HCT116 (cell line): ENCODE results near the gene SERINC5. TPM values are rescaled to one million over a fixed set of nuclear protein-coding genes. Genes with fewer than 3 reads are reported as not detected.

Source experiments
- ATAC-seq: fragments of 200-7000 bp; cut with Tn5 transposase; 2 replicates; pipeline ENCODE4 v1.9.1; 2020; ENCODE audit warnings: mild to moderate bottlenecking, moderate library complexity
- BruUV-seq: library from RNA; stranded (reverse); fragments of 400-500 nt; replicated peaks from 2 replicates; lab custom pipeline; 2021; lab: Mats Ljungman, UMichigan
- CTCF ChIA-PET: fragments of 300-600 bp; sonication (Branson Sonifier 250); formaldehyde crosslinking; loops from one replicate; lab custom pipeline; 2021; ENCODE audit warnings: antibody characterized with exemption; lab: Charles Lee
- POLR2A ChIA-PET: fragments of 300-600, 350-600 bp; sonication (Branson Sonifier 250); formaldehyde crosslinking; loops from one replicate; lab custom pipeline; 2021; ENCODE audit warnings: antibody characterized with exemption; lab: Charles Lee
- RAD21 ChIA-PET, 2 experiments: fragments of 300-600 bp; sonication (Branson Sonifier 250); formaldehyde crosslinking; loops; one replicate each; lab custom pipeline; 2023; ENCODE audit warnings: low total read pairs in 2 of 2; ENCODE audit not compliant: uncharacterized antibody in 2 of 2, unreplicated experiment in 2 of 2, low non-redundant PET in 1 of 2; lab: Charles Lee
- DNase-seq: peaks from one replicate; pipeline ENCODE4 v3.0.0-alpha.2; 2010; ENCODE audit warnings: low read depth, low spot score
- H2AFZ ChIP-seq: fragments of 200-600 bp; shearing (Covaris generic), sonication (generic); 2 replicates; pipeline ENCODE4 v1.6.1; 2017; ENCODE audit warnings: low read depth, mixed run types, mixed read lengths, antibody characterized with exemption, low read length; ENCODE audit not compliant: poor library complexity, severe bottlenecking
- H3K27ac ChIP-seq: 2 replicates; pipeline ENCODE4 v1.5.1; 2012; ENCODE audit warnings: low read depth, low read length
- H3K27me3 ChIP-seq: fragments of 200-600 bp; sonication (generic); 2 replicates; pipeline ENCODE4 v1.6.1; 2016; ENCODE audit warnings: mixed run types, low read length, mixed read lengths; ENCODE audit not compliant: insufficient read depth
- H3K36me3 ChIP-seq, 2 experiments: fragments of 200-500 bp in 1 of 2; fragments of 200-600 bp in 1 of 2; sonication (Bioruptor generic) in 1 of 2; sonication (generic) in 1 of 2; 2 replicates each; pipeline versions ENCODE4 v1.5.1 to v1.6.1; 2014 to 2016; ENCODE audit warnings: low read length in 2 of 2, inconsistent platforms in 1 of 2, mixed read lengths in 1 of 2, mixed run types in 1 of 2; ENCODE audit not compliant: insufficient read depth in 2 of 2, control insufficient read depth in 1 of 2
- H3K4me1 ChIP-seq, 2 experiments: fragments of 200-600 bp in 1 of 2; sonication (generic) in 1 of 2; 2 replicates each; pipeline versions ENCODE4 v1.5.1 to v1.6.1; 2012 to 2017; ENCODE audit warnings: low read length in 2 of 2, inconsistent platforms in 1 of 2, mild to moderate bottlenecking in 1 of 2, mixed read lengths in 1 of 2, mixed run types in 1 of 2, moderate library complexity in 1 of 2; ENCODE audit not compliant: insufficient read depth in 2 of 2, control insufficient read depth in 1 of 2
- H3K4me2 ChIP-seq: fragments of 200-600 bp; sonication (generic); 2 replicates; pipeline ENCODE4 v1.6.1; 2017; ENCODE audit warnings: mixed run types, low read length, mixed read lengths
- H3K4me3 ChIP-seq, 2 experiments: fragments of 200-600 bp in 1 of 2; sonication (generic) in 1 of 2; replicated peaks in 1 of 2; 2 replicates each; pipeline ENCODE4 v1.5.1; 2011 to 2016; ENCODE audit warnings: low read length in 2 of 2, control low read depth in 1 of 2, low read depth in 1 of 2, mild to moderate bottlenecking in 1 of 2, mixed read lengths in 1 of 2, mixed run types in 1 of 2
- H3K79me2 ChIP-seq: fragments of 200-600 bp; sonication (generic); 2 replicates; pipeline ENCODE4 v1.6.1; 2017; ENCODE audit warnings: mild to moderate bottlenecking, mixed run types, low read length, moderate library complexity, mixed read lengths; ENCODE audit not compliant: insufficient read depth
- H3K9ac ChIP-seq: fragments of 200-600 bp; sonication (generic); 2 replicates; pipeline ENCODE4 v1.6.1; 2016; ENCODE audit warnings: low read length, mixed read lengths
- H3K9me2 ChIP-seq: fragments of 200-600 bp; sonication (generic), shearing (Covaris generic); 2 replicates; pipeline ENCODE4 v1.6.1; 2017; ENCODE audit warnings: mixed run types, mild to moderate bottlenecking, moderate library complexity; ENCODE audit not compliant: insufficient read depth
- H3K9me3 ChIP-seq, 2 experiments: fragments of 200-500 bp in 1 of 2; fragments of 200-600 bp in 1 of 2; sonication (Bioruptor generic) in 1 of 2; sonication (generic) in 1 of 2; 2 replicates each; pipeline ENCODE4 v1.6.1; 2014 to 2017; ENCODE audit warnings: low read length in 2 of 2, mixed read lengths in 2 of 2, inconsistent platforms in 1 of 2, low read depth in 1 of 2, mild to moderate bottlenecking in 1 of 2, mixed run types in 1 of 2, moderate library complexity in 1 of 2; ENCODE audit not compliant: control insufficient read depth in 1 of 2, insufficient read depth in 1 of 2
- H4K20me1 ChIP-seq: fragments of 200-600 bp; sonication (generic), shearing (Covaris generic); 2 replicates; pipeline ENCODE4 v1.6.1; 2017; ENCODE audit warnings: mixed run types, mild to moderate bottlenecking, moderate library complexity; ENCODE audit not compliant: insufficient read depth
- CBX3 ChIP-seq: IDR thresholded peaks from 2 replicates; pipeline ENCODE4 v1.6.1; 2012; ENCODE audit warnings: low read depth
- CEBPB ChIP-seq: IDR thresholded peaks from 2 replicates; pipeline ENCODE4 v1.6.1; 2012; ENCODE audit warnings: low read depth
- EGR1 ChIP-seq: IDR thresholded peaks from 2 replicates; pipeline ENCODE4 v1.6.1; 2012; ENCODE audit warnings: low read depth
- ELF1 ChIP-seq: IDR thresholded peaks from 2 replicates; pipeline ENCODE4 v1.6.1; 2012; ENCODE audit warnings: low read depth, borderline replicate concordance
- EZH2 ChIP-seq: fragments of 200-600 bp; sonication (generic); IDR thresholded peaks from 2 replicates; pipeline ENCODE4 v1.6.1; 2017; ENCODE audit warnings: antibody characterized with exemption, mixed run types
- EZH2phosphoT487 ChIP-seq: fragments of 200-600 bp; IDR thresholded peaks from 2 replicates; pipeline ENCODE4 v1.6.1; 2018; ENCODE audit warnings: antibody characterized with exemption, borderline replicate concordance
- JUND ChIP-seq: IDR thresholded peaks from 2 replicates; pipeline ENCODE4 v1.6.1; 2012
- POLR2A ChIP-seq: IDR thresholded peaks from 2 replicates; pipeline ENCODE4 v1.7.0; 2011; ENCODE audit warnings: borderline replicate concordance; ENCODE audit not compliant: insufficient read depth, insufficient read length; ENCODE audit errors: extremely low read depth
- POLR2AphosphoS5 ChIP-seq: IDR thresholded peaks from 2 replicates; pipeline ENCODE4 v1.6.1; 2011; ENCODE audit warnings: mild to moderate bottlenecking, low read depth, low read length, moderate library complexity
- RAD21 ChIP-seq: IDR thresholded peaks from 2 replicates; pipeline ENCODE4 v1.6.1; 2012; ENCODE audit warnings: low read depth, mild to moderate bottlenecking
- SIN3A ChIP-seq: IDR thresholded peaks from 2 replicates; pipeline ENCODE4 v1.6.1; 2012; ENCODE audit warnings: low read depth
- SP1 ChIP-seq: IDR thresholded peaks from 2 replicates; pipeline ENCODE4 v1.6.1; 2012; ENCODE audit warnings: low read depth
- TCF7L2 ChIP-seq: IDR thresholded peaks from 2 replicates; pipeline ENCODE4 v1.7.0; 2011; ENCODE audit warnings: borderline replicate concordance, inconsistent platforms; ENCODE audit not compliant: insufficient read depth, insufficient read length; ENCODE audit errors: extremely low read depth
- YY1 ChIP-seq: IDR thresholded peaks from 2 replicates; pipeline ENCODE4 v1.6.1; 2011; ENCODE audit warnings: low read length, low read depth, moderate library complexity, mild to moderate bottlenecking; ENCODE audit not compliant: insufficient replicate concordance; ENCODE audit errors: extremely low read depth
- ZFX ChIP-seq: fragments of 450-650 bp; IDR thresholded peaks from 2 replicates; pipeline ENCODE4 v1.6.1; 2017
- ZNF274 ChIP-seq: fragments of 200-500 bp; sonication (Bioruptor generic); IDR thresholded peaks from 2 replicates; pipeline ENCODE4 v1.6.1; 2014; ENCODE audit warnings: mild to moderate bottlenecking, low read depth, low read length, inconsistent platforms
- intact Hi-C: fragments of 100-400 bp; cut with micrococcal nuclease; formaldehyde crosslinking; loops from 2 replicates; pipeline ENCODE4 v1.10.0; 2022
- total RNA-seq: library from RNA; stranded (reverse); gene quantifications from one replicate; pipeline ENCODE4 v1.2.1, GENCODE V29; 2021; ENCODE audit not compliant: unreplicated experiment
- TF ChIP-seq, protein P1 (sequence below): IDR thresholded peaks from 2 replicates; pipeline ENCODE4 v1.6.1; 2012
- TF ChIP-seq, protein P2 (sequence below): IDR thresholded peaks from 2 replicates; pipeline ENCODE4 v1.6.1; 2012
- TF ChIP-seq, protein P3 (sequence below), 3 experiments: fragments of 200-600 bp in 1 of 3; sonication (generic) in 1 of 3; IDR thresholded peaks in 2 of 3; conservative IDR thresholded peaks in 1 of 3; 2 replicates each; pipeline ENCODE4 v1.5.1; 2012 to 2017; ENCODE audit warnings: low read depth in 2 of 3, low read length in 2 of 3, antibody characterized with exemption in 1 of 3, borderline replicate concordance in 1 of 3, control low read depth in 1 of 3, mild to moderate bottlenecking in 1 of 3, mixed read lengths in 1 of 3, mixed run types in 1 of 3, moderate library complexity in 1 of 3; ENCODE audit not compliant: insufficient read depth in 1 of 3
- TF ChIP-seq, protein P4 (sequence below): IDR thresholded peaks from 2 replicates; pipeline ENCODE4 v1.6.1; 2012; ENCODE audit warnings: low read depth

SERINC5 gene
- total RNA-seq, 1 experiment from 2014 or later: 39.3 TPM

DNA sequence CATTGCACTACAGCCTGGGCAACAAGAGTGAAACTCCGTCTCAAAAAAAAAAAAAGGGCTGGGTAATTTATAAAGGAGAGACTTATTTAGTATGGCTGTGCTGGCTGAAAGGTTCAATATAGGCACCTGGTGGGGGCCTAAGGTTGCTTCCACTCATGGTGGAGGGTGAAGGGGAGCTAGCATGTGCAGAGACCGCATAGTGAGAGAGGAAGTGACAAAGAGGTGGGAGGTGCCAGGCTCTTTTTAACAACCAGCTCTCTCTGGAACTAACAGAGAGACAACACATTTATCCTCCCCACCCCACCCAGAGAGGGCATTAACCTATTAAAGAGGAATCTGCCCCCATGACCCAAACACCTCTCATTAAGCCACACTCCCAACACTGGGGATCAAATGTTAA lies 28.9 kb upstream of the SERINC5 start:
- ChIA-PET CTCF (no interaction called here), POLR2A (no interaction called here)
- intact Hi-C loops: no loop called here
- H3K79me2 ChIP-seq: no peaks in the 10 kb centered on the region
- no peaks in the 10 kb centered on the region for H3K36me3 ChIP-seq
- BruUV-seq: no TSS peak
- no peak overlapping the region for H3K4me2 ChIP-seq
- H4K20me1 ChIP-seq: no peaks in the 10 kb centered on the region
- DNase-seq: no peak
- H3K9me3 ChIP-seq: no peaks in the 10 kb centered on the region
- H3K4me1 ChIP-seq: no peaks in the 10 kb centered on the region
- TF ChIP-seq ZNF274: no peak
- TF ChIP-seq POLR2AphosphoS5: no peak
- TF ChIP-seq, protein P1, sequence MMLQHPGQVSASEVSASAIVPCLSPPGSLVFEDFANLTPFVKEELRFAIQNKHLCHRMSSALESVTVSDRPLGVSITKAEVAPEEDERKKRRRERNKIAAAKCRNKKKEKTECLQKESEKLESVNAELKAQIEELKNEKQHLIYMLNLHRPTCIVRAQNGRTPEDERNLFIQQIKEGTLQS: no peak
- TF ChIP-seq CBX3: no peak
- no peak for TF ChIP-seq TCF7L2
- TF ChIP-seq ELF1: no peak
- TF ChIP-seq EGR1: no peak
- no peak for TF ChIP-seq YY1
- no peak for TF ChIP-seq JUND
- no peak for TF ChIP-seq CEBPB
- no peak for TF ChIP-seq EZH2phosphoT487
- no peak for TF ChIP-seq SIN3A
- TF ChIP-seq SP1: no peak
- TF ChIP-seq, protein P2, sequence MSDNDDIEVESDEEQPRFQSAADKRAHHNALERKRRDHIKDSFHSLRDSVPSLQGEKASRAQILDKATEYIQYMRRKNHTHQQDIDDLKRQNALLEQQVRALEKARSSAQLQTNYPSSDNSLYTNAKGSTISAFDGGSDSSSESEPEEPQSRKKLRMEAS: no peak
- TF ChIP-seq EZH2: no peak
- TF ChIP-seq POLR2A: no peak
- no peak for TF ChIP-seq ZFX
- no peak for TF ChIP-seq RAD21
- TF ChIP-seq, protein P3, sequence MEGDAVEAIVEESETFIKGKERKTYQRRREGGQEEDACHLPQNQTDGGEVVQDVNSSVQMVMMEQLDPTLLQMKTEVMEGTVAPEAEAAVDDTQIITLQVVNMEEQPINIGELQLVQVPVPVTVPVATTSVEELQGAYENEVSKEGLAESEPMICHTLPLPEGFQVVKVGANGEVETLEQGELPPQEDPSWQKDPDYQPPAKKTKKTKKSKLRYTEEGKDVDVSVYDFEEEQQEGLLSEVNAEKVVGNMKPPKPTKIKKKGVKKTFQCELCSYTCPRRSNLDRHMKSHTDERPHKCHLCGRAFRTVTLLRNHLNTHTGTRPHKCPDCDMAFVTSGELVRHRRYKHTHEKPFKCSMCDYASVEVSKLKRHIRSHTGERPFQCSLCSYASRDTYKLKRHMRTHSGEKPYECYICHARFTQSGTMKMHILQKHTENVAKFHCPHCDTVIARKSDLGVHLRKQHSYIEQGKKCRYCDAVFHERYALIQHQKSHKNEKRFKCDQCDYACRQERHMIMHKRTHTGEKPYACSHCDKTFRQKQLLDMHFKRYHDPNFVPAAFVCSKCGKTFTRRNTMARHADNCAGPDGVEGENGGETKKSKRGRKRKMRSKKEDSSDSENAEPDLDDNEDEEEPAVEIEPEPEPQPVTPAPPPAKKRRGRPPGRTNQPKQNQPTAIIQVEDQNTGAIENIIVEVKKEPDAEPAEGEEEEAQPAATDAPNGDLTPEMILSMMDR (IDR thresholded peaks at IDR 0.05 in 2 of 3, conservative IDR thresholded peaks at IDR 0.05 in 1 of 3; ENCODE audit: borderline replicate concordance in 1 of 3, insufficient read depth in 1 of 3, low read depth in 2 of 3, low read length in 2 of 3): no peak
- TF ChIP-seq, protein P4, sequence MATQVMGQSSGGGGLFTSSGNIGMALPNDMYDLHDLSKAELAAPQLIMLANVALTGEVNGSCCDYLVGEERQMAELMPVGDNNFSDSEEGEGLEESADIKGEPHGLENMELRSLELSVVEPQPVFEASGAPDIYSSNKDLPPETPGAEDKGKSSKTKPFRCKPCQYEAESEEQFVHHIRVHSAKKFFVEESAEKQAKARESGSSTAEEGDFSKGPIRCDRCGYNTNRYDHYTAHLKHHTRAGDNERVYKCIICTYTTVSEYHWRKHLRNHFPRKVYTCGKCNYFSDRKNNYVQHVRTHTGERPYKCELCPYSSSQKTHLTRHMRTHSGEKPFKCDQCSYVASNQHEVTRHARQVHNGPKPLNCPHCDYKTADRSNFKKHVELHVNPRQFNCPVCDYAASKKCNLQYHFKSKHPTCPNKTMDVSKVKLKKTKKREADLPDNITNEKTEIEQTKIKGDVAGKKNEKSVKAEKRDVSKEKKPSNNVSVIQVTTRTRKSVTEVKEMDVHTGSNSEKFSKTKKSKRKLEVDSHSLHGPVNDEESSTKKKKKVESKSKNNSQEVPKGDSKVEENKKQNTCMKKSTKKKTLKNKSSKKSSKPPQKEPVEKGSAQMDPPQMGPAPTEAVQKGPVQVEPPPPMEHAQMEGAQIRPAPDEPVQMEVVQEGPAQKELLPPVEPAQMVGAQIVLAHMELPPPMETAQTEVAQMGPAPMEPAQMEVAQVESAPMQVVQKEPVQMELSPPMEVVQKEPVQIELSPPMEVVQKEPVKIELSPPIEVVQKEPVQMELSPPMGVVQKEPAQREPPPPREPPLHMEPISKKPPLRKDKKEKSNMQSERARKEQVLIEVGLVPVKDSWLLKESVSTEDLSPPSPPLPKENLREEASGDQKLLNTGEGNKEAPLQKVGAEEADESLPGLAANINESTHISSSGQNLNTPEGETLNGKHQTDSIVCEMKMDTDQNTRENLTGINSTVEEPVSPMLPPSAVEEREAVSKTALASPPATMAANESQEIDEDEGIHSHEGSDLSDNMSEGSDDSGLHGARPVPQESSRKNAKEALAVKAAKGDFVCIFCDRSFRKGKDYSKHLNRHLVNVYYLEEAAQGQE: no peak
- TF ChIP-seq, all 23 proteins: peak for 0
- H3K4me3 ChIP-seq: no peak overlapping the region
- H2AFZ ChIP-seq: peak overlapping the region; percentile 9
- no peak overlapping the region for H3K9ac ChIP-seq
- H3K27ac ChIP-seq: no peak overlapping the region
- ATAC-seq: no peak
- H3K9me2 ChIP-seq: no peaks in the 10 kb centered on the region
- RAD21 ChIA-PET: no interaction called here
- H3K27me3 ChIP-seq: no peaks in the 10 kb centered on the region
